Measurements from ENCODE around the gene CABLES1.

DNA sequence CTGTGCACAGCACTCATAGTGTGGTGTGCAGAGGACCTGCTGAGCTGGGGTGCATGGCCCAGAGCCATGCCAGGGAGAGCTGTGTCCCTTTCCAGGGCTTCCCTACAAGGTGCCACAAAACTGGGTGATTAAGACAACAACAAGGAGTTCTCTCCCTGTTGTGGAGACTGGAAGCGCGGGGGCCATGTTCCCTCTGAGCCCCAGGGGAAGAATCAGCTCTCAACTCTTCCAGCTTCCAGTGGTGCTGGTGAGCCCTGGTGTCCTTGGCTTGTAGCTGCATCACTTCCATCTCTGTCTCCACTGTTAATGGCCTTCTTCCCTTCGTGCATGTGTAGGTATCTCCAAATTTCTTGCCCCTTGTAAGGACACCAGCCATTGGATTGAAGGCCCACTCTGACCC is 73.3 kb downstream of the CABLES1 start:
- TF ChIP-seq, protein P1, sequence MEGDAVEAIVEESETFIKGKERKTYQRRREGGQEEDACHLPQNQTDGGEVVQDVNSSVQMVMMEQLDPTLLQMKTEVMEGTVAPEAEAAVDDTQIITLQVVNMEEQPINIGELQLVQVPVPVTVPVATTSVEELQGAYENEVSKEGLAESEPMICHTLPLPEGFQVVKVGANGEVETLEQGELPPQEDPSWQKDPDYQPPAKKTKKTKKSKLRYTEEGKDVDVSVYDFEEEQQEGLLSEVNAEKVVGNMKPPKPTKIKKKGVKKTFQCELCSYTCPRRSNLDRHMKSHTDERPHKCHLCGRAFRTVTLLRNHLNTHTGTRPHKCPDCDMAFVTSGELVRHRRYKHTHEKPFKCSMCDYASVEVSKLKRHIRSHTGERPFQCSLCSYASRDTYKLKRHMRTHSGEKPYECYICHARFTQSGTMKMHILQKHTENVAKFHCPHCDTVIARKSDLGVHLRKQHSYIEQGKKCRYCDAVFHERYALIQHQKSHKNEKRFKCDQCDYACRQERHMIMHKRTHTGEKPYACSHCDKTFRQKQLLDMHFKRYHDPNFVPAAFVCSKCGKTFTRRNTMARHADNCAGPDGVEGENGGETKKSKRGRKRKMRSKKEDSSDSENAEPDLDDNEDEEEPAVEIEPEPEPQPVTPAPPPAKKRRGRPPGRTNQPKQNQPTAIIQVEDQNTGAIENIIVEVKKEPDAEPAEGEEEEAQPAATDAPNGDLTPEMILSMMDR (IDR thresholded peaks at IDR 0.05), result no peak
- no peak for TF ChIP-seq POLR2A (IDR thresholded peaks at IDR 0.05)
